Limb (tissue), 2 donors: ENCODE data around the gene ZNF318.
"Not testable (repeated sequence)": the region's sequence is repeated elsewhere in the genome, so short reads cannot be mapped to it uniquely, and the experiment has no call there.

Experiments
- DNase-seq, 2 donors: peaks; one replicate each; pipeline ENCODE4 v3.0.0-alpha.2; 2016; ENCODE audit errors: extremely low spot score in 2 of 2

The ZNF318 gene

GRCh38 chr6:43389730-43390295 lies 20.4 kb upstream of the ZNF318 start:
- DNase-seq, result no peak

- peak in 1 of 2 donors; percentile 22 for DNase-seq
These were observed 17.0 kb upstream of the ZNF318 start for GRCh38 chr6:43386492-43386891.

- DNase-seq, result no peak
These were observed 13.7 kb upstream of the ZNF318 start for GRCh38 chr6:43383021-43383667.

GRCh38 chr6:43380858-43381257 lies 11.4 kb upstream of the ZNF318 start:
- DNase-seq, result not testable (repeated sequence)

- DNase-seq, result no peak
These were observed 9.2 kb upstream of the ZNF318 start for GRCh38 chr6:43378631-43379030.

GRCh38 chr6:43377710-43378229 lies 8.3 kb upstream of the ZNF318 start:
- DNase-seq, result no peak

GRCh38 chr6:43376551-43376981 lies 7.1 kb upstream of the ZNF318 start:
- no peak for DNase-seq

- no peak for DNase-seq
These were observed 6.2 kb upstream of the ZNF318 start for GRCh38 chr6:43375693-43376092.

GRCh38 chr6:43373252-43373875 lies 3.9 kb upstream of the ZNF318 start:
- no peak for DNase-seq

- not testable (repeated sequence) for DNase-seq
These were observed 645 bp upstream of the ZNF318 start for GRCh38 chr6:43370003-43370580.

GRCh38 chr6:43368259-43369160 lies 937 bp downstream of the ZNF318 start:
- peak; percentile 30 to 73 for DNase-seq

- no peak for DNase-seq
These were observed 2.0 kb downstream of the ZNF318 start for GRCh38 chr6:43367245-43367984.

- no peak for DNase-seq
These were observed 8.2 kb downstream of the ZNF318 start for GRCh38 chr6:43361269-43361668.

- DNase-seq, result no peak
These were observed 9.6 kb downstream of the ZNF318 start for GRCh38 chr6:43359831-43360230.

- no peak for DNase-seq
These were observed 10.1 kb downstream of the ZNF318 start for GRCh38 chr6:43359381-43359780.

- DNase-seq, result no peak
These were observed 13.4 kb downstream of the ZNF318 start for GRCh38 chr6:43355862-43356590.

- DNase-seq, result not testable (repeated sequence)
These were observed 17.5 kb downstream of the ZNF318 start for GRCh38 chr6:43351951-43352350.

GRCh38 chr6:43347444-43347843 lies 22.0 kb downstream of the ZNF318 start:
- no peak for DNase-seq

- DNase-seq, result no peak
These were observed 22.4 kb downstream of the ZNF318 start for GRCh38 chr6:43347021-43347420.

GRCh38 chr6:43346243-43346642 lies 23.2 kb downstream of the ZNF318 start:
- not testable (repeated sequence) for DNase-seq
